Measurements from ENCODE around the gene ATG16L1. TPM values are rescaled to one million over a fixed set of nuclear protein-coding genes. Genes with fewer than 3 reads are reported as not detected.

The ATG16L1 gene
- total and polyA plus RNA-seq, 2 of the 4 experiments (the other 2 are of a cell fraction): 20.0 to 26.2 TPM

GRCh38 chr2:233317196-233317943 is 65.9 kb downstream of the ATG16L1 start:
- no peak overlapping the region for H3K9ac ChIP-seq (ENCODE audit: low read depth, low read length)
- TF ChIP-seq FOS (IDR thresholded peaks at IDR 0.05; ENCODE audit: low read depth, low read length) (no peak), CTCF (conservative IDR thresholded peaks at IDR 0.05; ENCODE audit: low read depth, low read length) (no peak), CHD1 (IDR thresholded peaks at IDR 0.05; ENCODE audit: low read depth, low read length) (no peak), ELK1 (IDR thresholded peaks at IDR 0.05; ENCODE audit: borderline replicate concordance, low read depth, low read length) (no peak), MAFK (IDR thresholded peaks at IDR 0.05; ENCODE audit: low read depth, low read length) (no peak), RCOR1 (IDR thresholded peaks at IDR 0.05; ENCODE audit: insufficient replicate concordance, low read length) (no peak), BHLHE40 (IDR thresholded peaks at IDR 0.05; ENCODE audit: low read depth, low read length) (no peak), POLR2A (IDR thresholded peaks at IDR 0.05; ENCODE audit: low read depth, low read length) (no peak), MXI1 (IDR thresholded peaks at IDR 0.05; ENCODE audit: borderline replicate concordance, low read depth, low read length) (no peak), RFX5 (IDR thresholded peaks at IDR 0.05; ENCODE audit: low read depth, low read length) (no peak), MAZ (IDR thresholded peaks at IDR 0.05; ENCODE audit: borderline replicate concordance, low read depth, low read length) (no peak), NFE2L2 (IDR thresholded peaks at IDR 0.05; ENCODE audit: low read depth, low read length) (no peak), USF2 (IDR thresholded peaks at IDR 0.05; ENCODE audit: low read depth, low read length) (no peak), CEBPB (IDR thresholded peaks at IDR 0.05; ENCODE audit: low read depth, low read length) (no peak), RAD21 (IDR thresholded peaks at IDR 0.05; ENCODE audit: low read length) (no peak), SMC3 (IDR thresholded peaks at IDR 0.05; ENCODE audit: low read depth, low read length) (no peak)
- no peak overlapping the region for H2BK120ac ChIP-seq (ENCODE audit: low read depth, low read length)
- POLR2A ChIA-PET (ENCODE audit: unreplicated experiment): no interaction called here
- no peaks in the 10 kb centered on the region for H3K9me3 ChIP-seq (ENCODE audit: control insufficient read depth, insufficient read depth, low read length)
- no peak overlapping the region for H3K4me3 ChIP-seq (ENCODE audit: insufficient read depth, low read depth, low read length)
- WGBS, 2 experiments (ENCODE audit: extremely low coverage in 2 of 2, insufficient read length in 1 of 2): no CpG with 5 or more reads among the region's 7 CpGs
- H3K4me2 ChIP-seq (ENCODE audit: low read depth, low read length): no peak overlapping the region
- no peak overlapping the region for H3K27ac ChIP-seq (ENCODE audit: insufficient read depth, low read length)
- no peak overlapping the region for H3K18ac ChIP-seq (ENCODE audit: low read depth, low read length)
- H3K56ac ChIP-seq (ENCODE audit: extremely low read depth, insufficient read depth, low read length): no peak overlapping the region
- no peaks in the 10 kb centered on the region for H3K9me1 ChIP-seq (ENCODE audit: insufficient read depth, low read length)
- no peak overlapping the region for H4K8ac ChIP-seq (ENCODE audit: low read depth in 2 of 2, low read length in 2 of 2)
- peaks cover 30% of the 10 kb centered on the region for H3K27me3 ChIP-seq (ENCODE audit: control insufficient read depth, insufficient read depth, low read length)
- no peaks in the 10 kb centered on the region for H3K4me1 ChIP-seq (ENCODE audit: control insufficient read depth, insufficient read depth, low read length)
- H4K20me1 ChIP-seq (ENCODE audit: insufficient read depth, low read length): no peaks in the 10 kb centered on the region
- H2BK20ac ChIP-seq (ENCODE audit: low read depth, low read length): no peak overlapping the region
- no peak overlapping the region for H4K91ac ChIP-seq (ENCODE audit: insufficient read depth, low read depth, low read length)
- intact Hi-C loops (cut with micrococcal nuclease) (no loop called here), dilution Hi-C loops (cut with HindIII; ENCODE audit: low sequenced_read_pairs, unreplicated experiment) (no loop called here), in situ Hi-C loops (cut with MboI; ENCODE audit: low sequenced_read_pairs) (no loop called here)
- no peak overlapping the region for H2BK5ac ChIP-seq (ENCODE audit: low read depth, low read length, poor library complexity, severe bottlenecking)
- DNase-seq (no peak), ATAC-seq (ENCODE audit: low read depth) (no peak)
- CTCF ChIA-PET: no interaction called here
- no peak overlapping the region for H3K4ac ChIP-seq (ENCODE audit: low read depth, low read length)
- H3K14ac ChIP-seq (replicated peaks; ENCODE audit: low read depth, low read length): no peak overlapping the region
- no peak overlapping the region for H2BK15ac ChIP-seq (ENCODE audit: low read depth, low read length)
- no peaks in the 10 kb centered on the region for H3K36me3 ChIP-seq (ENCODE audit: control insufficient read depth, insufficient read depth, low read length)
- no peak overlapping the region for H2AK5ac ChIP-seq (ENCODE audit: low read depth, low read length)
- H2AFZ ChIP-seq (replicated peaks; ENCODE audit: low read length, poor library complexity): no peak overlapping the region
- no peak overlapping the region for H2AK9ac ChIP-seq (replicated peaks; ENCODE audit: low read depth, low read length, poor library complexity)
- H4K5ac ChIP-seq (ENCODE audit: low read depth, low read length): no peak overlapping the region
- no peaks in the 10 kb centered on the region for H3K79me1 ChIP-seq (ENCODE audit: low read depth in 1 of 2, low read length in 2 of 2)
- no TSS peak for BruUV-seq (replicated peaks)
- H3K23ac ChIP-seq (ENCODE audit: low read depth, low read length): no peak overlapping the region

Data from IMR-90 (cell line).